ENCODE data around the gene ECM2. TPM values are rescaled to one million over a fixed set of nuclear protein-coding genes. Genes with fewer than 3 reads are reported as not detected.

The ECM2 gene
- total RNA-seq, 2 experiments from 2014 or later, result not detected

- no peaks in the 10 kb centered on the region for H3K27me3 Mint-ChIP-seq
- H3K27ac Mint-ChIP-seq, result no peak overlapping the region
- ATAC-seq, result no peak
- H3K4me3 Mint-ChIP-seq, result no peak overlapping the region
- CTCF ChIA-PET, result interaction anchor here (1.4 kb wide), 1 partner anchor 9 kb away, joined by 5 read pairs; no protein-coding TSS in a partner anchor
- H3K4me1 Mint-ChIP-seq, result no peaks in the 10 kb centered on the region
- H3K36me3 Mint-ChIP-seq, result no peaks in the 10 kb centered on the region
- no peak for DNase-seq
- H3K9me3 Mint-ChIP-seq (ENCODE audit: low read depth), result no peaks in the 10 kb centered on the region
Observed at GRCh38 chr9:92446536-92446935, 89.3 kb downstream of the ECM2 start.

Small RNAs within 50 kb of the gene (microRNA-seq; reads per million reads assigned to microRNA genes)
- gene MIR4670, result not detected

Other genes starting within 250 kb of the ECM2 start
- 100 to 1,000 TPM; 146 to 179 TPM for gene IARS1, start 242.3 kb downstream of the ECM2 start, total RNA-seq
- 10 to 100 TPM; 59.7 to 64.1 TPM for gene NOL8, start 210.6 kb downstream of the ECM2 start, total RNA-seq
- 10 to 100 TPM; 22.8 to 38.3 TPM for gene CENPP, start 210.0 kb downstream of the ECM2 start, total RNA-seq
- gene OGN, start 131.4 kb downstream of the ECM2 start, total RNA-seq, result not detected
- gene OMD, start 111.5 kb downstream of the ECM2 start, total RNA-seq, result not detected
- gene ASPN, start 53.5 kb downstream of the ECM2 start, total RNA-seq, result not detected
- 10 to 100 TPM; 11.4 to 15.1 TPM for gene IPPK, start 134.1 kb upstream of the ECM2 start, total RNA-seq
- 10 to 100 TPM; 26.4 to 27.2 TPM for gene BICD2, start 228.8 kb upstream of the ECM2 start, total RNA-seq